ENCODE measurements around the gene CAPN5.

GRCh38 chr11:77102246-77103210 lies 35.8 kb downstream of the CAPN5 start, which contains the start of gene OMP:
- TF ChIP-seq, protein P1, sequence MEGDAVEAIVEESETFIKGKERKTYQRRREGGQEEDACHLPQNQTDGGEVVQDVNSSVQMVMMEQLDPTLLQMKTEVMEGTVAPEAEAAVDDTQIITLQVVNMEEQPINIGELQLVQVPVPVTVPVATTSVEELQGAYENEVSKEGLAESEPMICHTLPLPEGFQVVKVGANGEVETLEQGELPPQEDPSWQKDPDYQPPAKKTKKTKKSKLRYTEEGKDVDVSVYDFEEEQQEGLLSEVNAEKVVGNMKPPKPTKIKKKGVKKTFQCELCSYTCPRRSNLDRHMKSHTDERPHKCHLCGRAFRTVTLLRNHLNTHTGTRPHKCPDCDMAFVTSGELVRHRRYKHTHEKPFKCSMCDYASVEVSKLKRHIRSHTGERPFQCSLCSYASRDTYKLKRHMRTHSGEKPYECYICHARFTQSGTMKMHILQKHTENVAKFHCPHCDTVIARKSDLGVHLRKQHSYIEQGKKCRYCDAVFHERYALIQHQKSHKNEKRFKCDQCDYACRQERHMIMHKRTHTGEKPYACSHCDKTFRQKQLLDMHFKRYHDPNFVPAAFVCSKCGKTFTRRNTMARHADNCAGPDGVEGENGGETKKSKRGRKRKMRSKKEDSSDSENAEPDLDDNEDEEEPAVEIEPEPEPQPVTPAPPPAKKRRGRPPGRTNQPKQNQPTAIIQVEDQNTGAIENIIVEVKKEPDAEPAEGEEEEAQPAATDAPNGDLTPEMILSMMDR (conservative IDR thresholded peaks at IDR 0.05; ENCODE audit: low read length), result no peak
- no peak for TF ChIP-seq EZH2phosphoT487 (IDR thresholded peaks at IDR 0.05; ENCODE audit: borderline replicate concordance)
